Smooth muscle cell (in vitro differentiated cells): ENCODE results near the gene CCDC91. TPM values are rescaled to one million over a fixed set of nuclear protein-coding genes. Genes with fewer than 3 reads are reported as not detected.

ENCODE experiments used
- DNase-seq: peaks from one replicate; lab custom pipeline; 2025; ENCODE audit not compliant: unreplicated experiment; lab: John Stamatoyannopoulos, UW
- H2AFZ ChIP-seq: fragments of 200-600 bp; sonication (generic); 2 replicates; pipeline ENCODE4 v1.6.0; 2016; ENCODE audit warnings: antibody characterized with exemption, low read depth, mild to moderate bottlenecking
- H3F3A ChIP-seq: fragments of 200-600 bp; sonication (generic); 2 replicates; pipeline ENCODE4 v1.6.0; 2017; ENCODE audit warnings: antibody characterized with exemption, low read depth
- H3K27ac ChIP-seq: fragments of 200-600 bp; sonication (generic); 2 replicates; pipeline ENCODE4 v1.5.1; 2016; ENCODE audit warnings: low read depth, mild to moderate bottlenecking
- H3K27me3 ChIP-seq: fragments of 200-600 bp; sonication (generic); 2 replicates; pipeline ENCODE4 v1.6.1; 2016; ENCODE audit warnings: low read depth, mild to moderate bottlenecking
- H3K36me3 ChIP-seq: fragments of 200-600 bp; sonication (generic); 2 replicates; pipeline ENCODE4 v1.5.1; 2016; ENCODE audit warnings: low read depth
- H3K4me1 ChIP-seq: fragments of 200-600 bp; sonication (generic); 2 replicates; pipeline ENCODE4 v1.5.1; 2016; ENCODE audit warnings: low read depth
- H3K4me2 ChIP-seq: fragments of 200-600 bp; sonication (generic); 2 replicates; pipeline ENCODE4 v1.6.0; 2016; ENCODE audit warnings: mild to moderate bottlenecking
- H3K4me3 ChIP-seq: fragments of 200-600 bp; sonication (generic); 2 replicates; pipeline ENCODE4 v1.5.1; 2016; ENCODE audit warnings: mild to moderate bottlenecking
- H3K79me2 ChIP-seq: fragments of 200-600 bp; sonication (generic); 2 replicates; pipeline ENCODE4 v1.6.0; 2016; ENCODE audit warnings: low read depth, mild to moderate bottlenecking
- H3K9ac ChIP-seq: fragments of 200-600 bp; sonication (generic); 2 replicates; pipeline ENCODE4 v1.6.0; 2016; ENCODE audit warnings: low read depth
- H3K9me3 ChIP-seq: fragments of 200-600 bp; sonication (generic); replicated peaks from 2 replicates; pipeline ENCODE4 v1.5.1; 2016; ENCODE audit warnings: low read depth
- H4K20me1 ChIP-seq: fragments of 200-600 bp; sonication (generic); 2 replicates; pipeline ENCODE4 v1.6.0; 2016; ENCODE audit warnings: low read depth
- CTCF ChIP-seq: fragments of 200-600 bp; sonication (generic); IDR thresholded peaks from 2 replicates; pipeline ENCODE4 v1.5.1; 2017; ENCODE audit warnings: borderline replicate concordance, mild to moderate bottlenecking, antibody characterized with exemption; ENCODE audit not compliant: insufficient read depth, poor library complexity, severe bottlenecking
- WGBS: methylation state at CpG from one replicate; pipeline ENCODE4 v1.1.7; 2016; ENCODE audit warnings: low lambda C conversion rate; 5-methylcytosine and 5-hydroxymethylcytosine counted together
- polyA plus RNA-seq: library from polyadenylated mRNA; unstranded; fragments of >200 nt; fragmentation: Nextera tagmentation; extraction: Ambion mirVana; gene quantifications from 2 replicates; pipeline ENCODE4 v1.2.1, GENCODE V29; 2016
- total RNA-seq: library from RNA; depleted of rRNA; stranded (reverse); fragments of >200 nt; gene quantifications from 2 replicates; pipeline ENCODE4 v1.2.3, GENCODE V29; 2014

The CCDC91 gene
- total and polyA plus RNA-seq, 2 experiments from 2014 or later = 20.1 to 23.7 TPM

- no peaks in the 10 kb centered on the region for H4K20me1 ChIP-seq
- TF ChIP-seq CTCF = no peak
- H3K27ac ChIP-seq = no peak overlapping the region
- no peaks in the 10 kb centered on the region for H3K27me3 ChIP-seq
- no peaks in the 10 kb centered on the region for H3K9me3 ChIP-seq
- no peak overlapping the region for H3K4me3 ChIP-seq
- no peaks in the 10 kb centered on the region for H3K4me1 ChIP-seq
- no peak for DNase-seq
- no peak overlapping the region for H2AFZ ChIP-seq
- H3K79me2 ChIP-seq = no peaks in the 10 kb centered on the region
- H3K36me3 ChIP-seq = no peaks in the 10 kb centered on the region
- no peak overlapping the region for H3K9ac ChIP-seq
- no peak overlapping the region for H3K4me2 ChIP-seq
- 94% methylated on average over 3 of the region's 3 CpGs for WGBS
- no peaks in the 10 kb centered on the region for H3F3A ChIP-seq
These were observed 234.7 kb downstream of the CCDC91 start for GRCh38 chr12:28424965-28425364.

- Histone ChIP-seq H3K4me3 (no peak overlapping the region), H2AFZ (no peak overlapping the region), H3F3A (no peaks in the 10 kb centered on the region), H3K27me3 (no peaks in the 10 kb centered on the region), H4K20me1 (no peaks in the 10 kb centered on the region), H3K4me1 (no peaks in the 10 kb centered on the region), H3K9ac (no peak overlapping the region), H3K36me3 (no peaks in the 10 kb centered on the region), H3K4me2 (no peak overlapping the region), H3K79me2 (no peaks in the 10 kb centered on the region), H3K9me3 (no peaks in the 10 kb centered on the region), H3K27ac (no peak overlapping the region)
- no peak for TF ChIP-seq CTCF
- no peak for DNase-seq
These were observed 235.3 kb downstream of the CCDC91 start for GRCh38 chr12:28425526-28425925.

GRCh38 chr12:28427046-28427445, 236.8 kb downstream of the CCDC91 start:
- Histone ChIP-seq H3K4me1 (no peaks in the 10 kb centered on the region), H3K27me3 (no peaks in the 10 kb centered on the region), H3K4me2 (no peak overlapping the region), H3K36me3 (no peaks in the 10 kb centered on the region), H4K20me1 (no peaks in the 10 kb centered on the region), H3K4me3 (no peak overlapping the region), H3K9me3 (no peaks in the 10 kb centered on the region), H3F3A (no peaks in the 10 kb centered on the region), H3K27ac (no peak overlapping the region), H2AFZ (no peak overlapping the region), H3K79me2 (no peaks in the 10 kb centered on the region), H3K9ac (no peak overlapping the region)
- no peak for DNase-seq
- WGBS = 83% methylated on average over 3 of the region's 3 CpGs
- TF ChIP-seq CTCF = no peak

- no peaks in the 10 kb centered on the region for H3K9me3 ChIP-seq
- no peaks in the 10 kb centered on the region for H3K27me3 ChIP-seq
- TF ChIP-seq CTCF = no peak
- H3K4me1 ChIP-seq = no peaks in the 10 kb centered on the region
- H3F3A ChIP-seq = no peaks in the 10 kb centered on the region
- no peaks in the 10 kb centered on the region for H3K36me3 ChIP-seq
- no peaks in the 10 kb centered on the region for H3K79me2 ChIP-seq
- H3K9ac ChIP-seq = no peak overlapping the region
- no peak overlapping the region for H2AFZ ChIP-seq
- no peak overlapping the region for H3K27ac ChIP-seq
- no peak overlapping the region for H3K4me2 ChIP-seq
- no peak overlapping the region for H3K4me3 ChIP-seq
- DNase-seq = no peak
- WGBS = 89% methylated on average over 3 of the region's 3 CpGs
- H4K20me1 ChIP-seq = no peaks in the 10 kb centered on the region
These were observed 249.9 kb downstream of the CCDC91 start for GRCh38 chr12:28440081-28440608.
